ENCODE results near the gene MOB3A. TPM values are rescaled to one million over a fixed set of nuclear protein-coding genes. Genes with fewer than 3 reads are reported as not detected.

Gene MOB3A
- total and polyA plus RNA-seq, 2 of the 13 experiments (the other 11 are each of a cell fraction or from before 2014, with no cell fraction given) = 3.5 to 17.8 TPM

- TF ChIP-seq KDM3A (CRISPR knock-in tag; IDR thresholded peaks at IDR 0.05; ENCODE audit: low read depth) (no peak), ZZZ3 (CRISPR knock-in tag; IDR thresholded peaks at IDR 0.05; ENCODE audit: borderline replicate concordance) (no peak), ZNF549 (CRISPR knock-in tag; IDR thresholded peaks at IDR 0.05) (no peak), ZIK1 (CRISPR knock-in tag; IDR thresholded peaks at IDR 0.05; ENCODE audit: borderline replicate concordance, low read depth) (no peak), TAF1 (CRISPR knock-in tag; IDR thresholded peaks at IDR 0.05) (no peak), ZNF24 (IDR thresholded peaks at IDR 0.05) (no peak), RFX3 (CRISPR knock-in tag; IDR thresholded peaks at IDR 0.05) (no peak), THYN1 (CRISPR knock-in tag; IDR thresholded peaks at IDR 0.05; ENCODE audit: borderline replicate concordance, low read depth) (no peak), RBFOX2 (IDR thresholded peaks at IDR 0.05; ENCODE audit: low read depth, low read length) (peak; percentile 72), ZKSCAN5 (CRISPR knock-in tag; IDR thresholded peaks at IDR 0.05) (no peak)
Observed at GRCh38 chr19:2038284-2039088, 57.6 kb downstream of the MOB3A start (continued).

- TSS peak; percentile 62 for BruUV-seq (replicated peaks)
- peaks cover 2% of the 10 kb centered on the region for H3K4me1 ChIP-seq (ENCODE audit: insufficient read depth, low read length)
- 95% methylated on average over 24 of the region's 24 CpGs for WGBS (ENCODE audit: low lambda C conversion rate)
- no peaks in the 10 kb centered on the region for H4K20me1 ChIP-seq (ENCODE audit: insufficient read depth, low read length)
- no peak overlapping the region for H3K4me2 ChIP-seq (ENCODE audit: low read depth, low read length)
- no peak overlapping the region for H3K4me3 ChIP-seq (replicated peaks in 1 of 3; ENCODE audit: insufficient read depth in 1 of 3, low read depth in 2 of 3, low read length in 3 of 3)
- CTCF ChIA-PET (ENCODE audit: low intra/inter-chr PET ratio, low total read pairs) = no interaction called here
- intact Hi-C loops (cut with micrococcal nuclease; ENCODE audit: unreplicated experiment) = no loop called here
- no peak for DNase-seq (ENCODE audit: low spot score)
- H3K79me2 ChIP-seq (ENCODE audit: insufficient read depth, low read length) = no peaks in the 10 kb centered on the region
- no peak overlapping the region for H3K9ac ChIP-seq (ENCODE audit: insufficient read depth, low read depth, low read length)
- H3K9me3 ChIP-seq (ENCODE audit: low read length) = no peaks in the 10 kb centered on the region
- in situ Hi-C loops (cut with HindIII; ENCODE audit: extremely low pct_ligation_motif_present, low pct_unique_long_range_greater_than_20kb) = no loop called here
- H3K27me3 ChIP-seq (ENCODE audit: control insufficient read depth in 1 of 2, insufficient read depth in 2 of 2, low read length in 2 of 2) = peaks cover 0 to 1% of the 10 kb centered on the region in 2 experiments; a peak in 1 of 5 replicates
- ATAC-seq = no peak
- no peak for FAIRE-seq
- H2AFZ ChIP-seq (ENCODE audit: low read length) = no peak overlapping the region
- no peak overlapping the region for H3K27ac ChIP-seq (ENCODE audit: extremely low read length, insufficient read depth, low read length)
- POLR2A ChIA-PET = interaction anchor here (1.8 to 2.6 kb wide), 2 partner anchors 11 to 14 kb away, joined by 4 to 7 read pairs; no protein-coding TSS in a partner anchor
- H3K36me3 ChIP-seq (replicated peaks in 1 of 2; ENCODE audit: control insufficient read depth in 1 of 2, insufficient read depth in 2 of 2, low read length in 2 of 2) = peaks cover 15 to 34% of the 10 kb centered on the region in 2 experiments; a peak in 4 of 5 replicates
- TF ChIP-seq PAXIP1 (CRISPR knock-in tag; conservative IDR thresholded peaks at IDR 0.05) (no peak), MBD4 (IDR thresholded peaks at IDR 0.05; ENCODE audit: borderline replicate concordance, low read length) (no peak), ZNF10 (CRISPR knock-in tag; IDR thresholded peaks at IDR 0.05; ENCODE audit: borderline replicate concordance, low read depth) (no peak), CENPBD1 (CRISPR knock-in tag; IDR thresholded peaks at IDR 0.05; ENCODE audit: borderline replicate concordance, low read depth) (no peak), DZIP1 (CRISPR knock-in tag; IDR thresholded peaks at IDR 0.05) (no peak), KLF11 (CRISPR knock-in tag; IDR thresholded peaks at IDR 0.05) (no peak)
Observed at GRCh38 chr19:2037651-2038255, 58.4 kb downstream of the MOB3A start.

Data from HepG2 (cell line).